Cardiac septum (tissue), 1 donor: ENCODE data around the gene KCNJ11. TPM values are rescaled to one million over a fixed set of nuclear protein-coding genes. Genes with fewer than 3 reads are reported as not detected.
"Not testable (repeated sequence)": the region's sequence is repeated elsewhere in the genome, so short reads cannot be mapped to it uniquely, and the experiment has no call there.

Experiments
- DNase-seq: peaks from one replicate; pipeline ENCODE4 v3.0.0-alpha.2; 2020; ENCODE audit warnings: low spot score
- intact Hi-C: fragments of 100-400 bp; cut with DNase I; formaldehyde crosslinking; loops from one replicate; pipeline ENCODE4 v1.14.0; 2022
- long read RNA-seq: library from polyadenylated mRNA; unstranded; transcript quantifications from one replicate; pipeline ENCODE4 v2.0.0, GENCODE V29; 2021
- total RNA-seq: library from RNA; stranded (reverse); fragmentation: NEBNext Ultra II Directional; extraction: Animal tissue kit (Norgen Biotek cat#: 25700); gene quantifications from one replicate; pipeline ENCODE4 v1.2.1, GENCODE V29; 2021
- donor health status: DM: no; HTN: no; CAD: no.

KCNJ11 gene
- 9.8 TPM for total RNA-seq
- long read RNA-seq, transcript KCNJ11-201 (1 exons, 2,801 nt) = major isoform, 12 of 12 reads
- long read RNA-seq, partial matches to known transcripts = 0 of 12 reads
- long read RNA-seq, other reads (novel, unspliced or antisense) = 0 of 12 reads

DNA sequence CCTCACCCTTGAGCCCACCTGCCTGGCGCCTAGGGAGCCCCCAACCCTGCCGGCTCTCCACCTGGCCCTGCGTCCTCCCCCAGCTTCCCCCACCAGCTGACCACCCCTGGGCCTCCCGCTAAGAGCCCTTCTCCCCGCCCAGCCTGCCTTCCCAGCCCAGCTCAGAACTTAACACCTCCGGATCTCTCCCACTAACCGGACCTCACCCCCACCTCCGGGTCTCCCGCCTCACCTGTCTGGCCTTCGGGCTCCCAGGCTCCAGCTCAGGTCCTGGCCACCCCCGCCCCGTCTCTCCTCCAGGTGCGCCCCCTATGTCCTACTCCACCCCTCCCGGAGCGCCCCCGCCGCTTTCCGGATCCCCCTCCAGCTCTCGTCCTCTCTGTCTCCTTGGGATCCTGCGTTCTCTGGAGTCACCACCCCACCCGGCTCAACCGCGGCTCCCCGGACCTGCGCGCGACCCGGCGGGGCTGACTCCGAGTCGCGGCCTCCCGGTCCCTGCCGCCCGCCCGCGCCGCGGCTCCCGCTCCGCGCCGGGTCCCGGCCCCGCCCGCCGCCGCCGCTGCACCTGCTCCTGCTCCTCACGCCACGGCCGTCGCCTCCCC is at the start of gene KCNJ11:
TSS of gene KCNJ11 (minus strand) at position 51 of the 602 bp plus-strand sequence. CDS start 568 bp downstream, outside the sequence.
- intact Hi-C loops = loop anchor here (5.0 kb wide), 1 partner anchor 139 kb away; no protein-coding TSS in a partner anchor
- no peak for DNase-seq

DNA sequence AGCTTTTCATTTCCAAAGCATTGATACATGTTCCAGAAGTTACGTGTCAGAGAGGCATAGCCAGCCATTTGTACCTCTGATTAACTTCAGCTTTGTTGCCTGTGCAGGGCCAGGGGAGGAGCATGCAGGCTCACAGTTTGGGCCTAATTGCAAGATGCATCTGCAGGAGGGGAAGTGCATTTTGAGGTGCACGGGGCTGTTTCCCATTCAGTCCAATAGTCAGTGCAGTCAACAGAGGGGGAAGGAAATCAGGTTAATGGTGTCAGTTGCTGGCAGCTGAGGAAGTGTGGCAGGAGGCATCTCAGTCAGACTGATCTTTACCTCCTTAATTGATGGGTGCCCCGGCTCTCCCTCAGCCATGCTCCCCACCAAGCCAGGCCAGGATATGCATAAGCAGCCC is 48.9 kb upstream of the KCNJ11 start:
- intact Hi-C loops = no loop called here
- no peak for DNase-seq

DNA sequence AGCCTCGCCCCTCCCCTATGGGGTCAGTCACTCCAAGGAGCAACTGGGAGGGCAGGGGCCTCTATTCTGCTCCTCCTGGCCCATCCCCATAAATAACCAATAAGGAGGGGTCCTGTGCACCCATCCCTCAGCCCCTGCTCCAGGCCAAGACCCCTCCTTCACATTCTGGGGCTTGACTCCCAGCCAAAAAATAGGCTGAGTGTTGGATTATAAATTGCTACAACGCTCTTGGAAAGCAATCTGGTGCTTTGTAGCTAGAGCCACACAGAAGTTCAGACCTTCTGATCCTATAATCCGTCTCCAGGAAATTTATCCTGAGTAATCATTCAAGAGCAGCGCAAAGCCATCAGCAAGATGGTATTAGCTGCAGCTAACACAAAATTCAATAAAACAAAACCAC is 45.6 kb upstream of the KCNJ11 start:
- intact Hi-C loops = no loop called here
- no peak for DNase-seq

DNA sequence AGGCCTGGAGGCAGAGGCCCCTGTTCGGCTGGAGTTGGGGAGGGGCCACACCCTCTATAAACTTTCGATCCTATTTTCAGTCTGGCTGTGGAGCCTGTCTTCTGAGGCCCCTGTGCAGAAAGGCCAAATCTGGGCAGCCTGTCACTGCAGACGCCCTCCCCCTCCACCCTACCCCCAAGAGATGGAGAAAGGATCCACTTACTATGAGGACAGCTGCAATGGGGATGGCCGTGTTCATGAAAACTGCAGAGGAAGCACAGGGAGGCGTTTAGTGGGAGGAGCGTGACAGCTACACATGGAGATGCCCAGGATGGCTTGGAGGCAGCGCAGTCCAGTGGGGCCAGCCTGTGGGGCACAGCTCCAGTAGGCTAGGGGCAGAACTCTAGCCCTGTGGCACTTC is 43.5 kb upstream of the KCNJ11 start:
- no peak for DNase-seq
- intact Hi-C loops = no loop called here

DNA sequence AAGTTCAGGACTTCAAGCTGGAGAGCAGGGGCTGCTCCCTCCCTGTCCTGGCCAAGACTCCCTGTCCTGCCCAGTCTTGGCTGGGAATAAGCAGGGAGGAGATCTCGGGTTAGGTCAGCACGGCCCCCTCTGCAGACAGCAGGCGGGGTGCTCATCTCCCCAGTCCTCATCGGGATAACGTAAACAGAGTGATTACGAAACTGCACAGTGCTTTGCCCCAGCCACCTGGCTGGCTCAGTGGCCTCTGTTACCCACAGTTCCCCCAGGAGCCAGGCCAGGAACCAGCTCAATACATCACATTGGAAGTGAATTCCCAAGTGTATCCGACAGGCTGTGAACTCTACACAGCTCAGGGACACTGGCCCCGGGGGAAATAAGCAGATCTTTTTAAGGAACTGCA is 42.7 kb upstream of the KCNJ11 start:
- intact Hi-C loops = no loop called here
- DNase-seq = no peak

DNA sequence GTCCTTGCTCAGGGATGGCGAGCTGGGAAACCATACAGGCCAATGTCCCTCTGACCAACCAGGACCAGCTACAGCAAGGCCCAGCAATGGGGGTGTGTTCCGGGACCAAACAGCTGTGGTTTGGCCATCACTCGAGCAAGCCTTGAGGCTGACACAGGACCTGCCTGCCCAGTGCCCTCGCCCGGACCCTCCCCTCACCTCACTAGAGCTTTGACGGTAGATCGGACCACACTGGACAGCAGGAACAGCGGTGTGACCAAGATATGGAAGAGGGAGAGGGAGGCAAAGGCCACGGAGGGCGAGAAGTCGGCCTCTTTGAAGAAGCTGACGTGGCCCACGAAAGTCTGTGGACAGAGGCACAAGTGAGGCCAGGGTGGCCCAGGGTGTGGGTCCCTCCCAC is 42.2 kb upstream of the KCNJ11 start:
- DNase-seq = no peak
- intact Hi-C loops = no loop called here

DNA sequence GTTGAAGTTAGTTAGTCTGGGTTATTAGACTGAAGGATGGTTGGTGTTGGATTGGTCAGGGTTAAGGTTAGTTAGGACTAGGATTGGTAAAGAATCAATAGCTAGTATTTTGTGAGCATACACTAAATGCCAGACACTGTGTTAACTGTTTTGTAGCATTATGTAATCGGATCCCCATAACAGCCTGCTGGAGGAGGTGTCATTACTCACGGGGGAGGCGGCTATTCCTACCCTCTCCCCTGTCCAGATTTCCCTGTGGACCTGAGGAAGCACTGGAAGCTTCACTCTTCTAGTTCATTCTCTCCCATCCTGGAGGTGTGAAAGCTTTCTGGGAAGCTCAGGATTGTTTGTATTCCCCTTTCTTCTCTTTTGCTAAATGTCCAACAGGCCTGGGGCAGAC is 40.5 kb upstream of the KCNJ11 start:
- intact Hi-C loops = no loop called here
- DNase-seq = no peak

DNA sequence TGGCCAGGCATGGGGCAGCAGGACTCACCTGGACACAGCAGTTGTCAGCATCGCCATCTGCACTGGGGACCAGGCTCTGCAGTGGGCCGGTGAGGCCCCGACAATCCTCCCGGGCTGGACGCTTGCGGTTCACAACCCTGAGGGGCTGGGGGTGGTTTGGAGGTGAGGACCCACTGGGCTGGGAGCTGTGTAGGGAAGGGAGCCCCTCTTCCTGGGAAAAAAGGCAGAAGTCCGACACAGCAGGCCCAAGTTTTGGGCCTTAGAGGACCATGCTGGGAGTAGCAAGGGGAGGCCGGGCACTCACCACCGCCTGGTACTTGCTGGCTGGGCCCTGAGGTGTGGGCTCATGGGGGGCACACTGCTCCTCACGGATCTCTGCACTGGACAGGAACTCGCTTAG is 39.8 kb upstream of the KCNJ11 start:
- DNase-seq = no peak
- intact Hi-C loops = no loop called here

DNA sequence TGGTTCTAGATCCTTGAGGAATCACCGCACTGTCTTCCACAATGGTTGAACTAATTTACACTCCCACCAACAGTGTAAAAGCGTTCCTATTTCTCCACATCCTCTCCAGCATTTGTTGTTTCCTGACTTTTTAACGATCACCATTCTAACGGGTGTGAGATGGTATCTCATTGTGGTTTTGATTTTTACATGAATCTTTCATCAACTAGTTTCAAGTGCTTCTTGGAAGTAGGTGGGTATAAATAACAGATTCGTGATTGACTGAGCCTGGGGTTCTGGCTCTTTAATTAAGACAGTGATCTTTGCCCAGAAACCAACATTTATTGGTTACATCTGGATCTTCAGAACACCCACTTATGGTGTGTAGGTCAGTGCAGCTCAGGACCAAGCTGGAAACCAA is 37.8 kb upstream of the KCNJ11 start:
- DNase-seq, intact Hi-C loops: not testable (repeated sequence)

DNA sequence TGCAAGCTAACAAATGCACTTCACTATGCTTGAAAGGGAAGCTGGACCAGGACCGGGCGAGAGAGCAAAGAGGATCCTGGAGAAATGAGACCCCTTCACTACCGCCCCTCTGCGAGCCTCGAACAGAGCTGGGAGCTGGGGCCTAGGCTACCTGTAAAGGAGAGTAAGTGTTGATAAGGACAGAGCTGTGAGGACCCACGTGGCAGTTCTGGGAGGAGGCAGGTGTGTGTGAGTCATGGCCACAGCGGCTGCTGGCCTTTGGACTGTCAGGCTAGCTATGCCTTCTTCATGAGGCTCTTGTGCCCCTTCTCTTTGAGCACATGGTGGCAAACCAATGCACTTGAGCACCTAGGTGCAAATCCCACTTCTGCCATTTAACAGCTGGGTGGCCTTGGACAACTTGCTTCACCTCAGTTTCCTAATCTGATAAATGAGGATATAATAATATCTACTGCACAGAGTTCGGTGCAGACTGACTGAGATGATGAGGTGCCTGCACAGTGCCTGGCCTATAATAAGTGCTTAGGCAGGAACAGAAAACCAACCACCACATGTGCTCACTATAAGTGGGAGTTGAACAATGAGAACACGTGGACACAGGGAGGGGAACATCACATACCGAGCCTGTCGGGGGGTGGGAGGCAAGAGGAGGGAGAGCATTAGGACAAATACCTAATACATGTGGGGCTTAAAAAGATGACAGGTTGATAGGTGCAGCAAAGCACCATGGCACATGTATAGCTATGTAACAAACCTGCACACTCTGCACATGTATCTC is 35.3 kb upstream of the KCNJ11 start:
- DNase-seq = no peak
- intact Hi-C loops = no loop called here

DNA sequence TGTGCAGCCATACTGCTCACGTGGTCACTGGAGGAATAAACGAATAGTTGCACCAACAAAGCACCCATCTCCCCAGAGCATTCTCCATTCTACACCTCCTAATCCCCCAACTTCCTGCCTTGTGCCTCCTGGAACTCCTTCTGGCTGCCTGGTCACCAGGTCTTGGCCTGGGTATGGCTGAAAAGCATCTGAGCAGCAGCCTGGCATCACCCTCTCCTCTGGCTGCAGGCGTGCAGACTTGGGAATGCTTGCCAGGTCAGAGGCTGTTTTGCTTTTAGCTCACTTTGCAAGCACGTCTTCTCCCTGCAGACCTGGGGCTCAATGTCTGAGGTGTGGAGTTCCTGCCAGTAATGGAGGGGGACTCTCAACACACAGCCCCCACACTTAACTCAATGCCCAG is 33.3 kb upstream of the KCNJ11 start:
- DNase-seq = no peak
- intact Hi-C loops = no loop called here

DNA sequence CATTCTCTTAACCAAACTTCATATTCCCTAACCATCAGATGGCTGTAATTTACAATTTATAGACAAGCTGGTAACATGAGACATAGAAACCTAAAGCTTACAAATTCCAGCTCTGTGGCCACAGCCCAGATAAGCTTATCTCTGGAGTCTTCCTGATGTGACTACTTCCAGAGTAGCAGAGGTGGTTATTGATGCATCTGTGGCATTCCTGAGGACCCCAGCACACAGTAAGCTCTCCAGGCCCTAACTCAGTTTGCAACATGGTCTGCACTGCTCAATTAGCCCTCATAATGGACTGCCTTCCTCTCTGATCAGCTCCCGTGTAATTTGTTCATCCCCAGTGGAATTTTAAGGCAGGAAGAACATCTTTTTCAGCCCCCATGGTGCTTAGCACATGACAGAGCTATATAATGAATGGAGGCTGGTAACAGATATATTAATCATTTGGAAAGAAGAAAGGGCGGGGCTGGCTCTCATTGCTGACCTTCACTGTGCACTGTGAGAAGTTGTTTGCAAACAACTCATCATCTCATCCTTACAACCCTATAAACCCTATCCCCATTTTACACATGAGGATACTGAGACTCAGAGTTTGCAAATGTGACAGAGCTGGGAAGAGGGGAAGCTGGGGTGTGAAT is 30.1 kb upstream of the KCNJ11 start:
- intact Hi-C loops = no loop called here
- no peak for DNase-seq

DNA sequence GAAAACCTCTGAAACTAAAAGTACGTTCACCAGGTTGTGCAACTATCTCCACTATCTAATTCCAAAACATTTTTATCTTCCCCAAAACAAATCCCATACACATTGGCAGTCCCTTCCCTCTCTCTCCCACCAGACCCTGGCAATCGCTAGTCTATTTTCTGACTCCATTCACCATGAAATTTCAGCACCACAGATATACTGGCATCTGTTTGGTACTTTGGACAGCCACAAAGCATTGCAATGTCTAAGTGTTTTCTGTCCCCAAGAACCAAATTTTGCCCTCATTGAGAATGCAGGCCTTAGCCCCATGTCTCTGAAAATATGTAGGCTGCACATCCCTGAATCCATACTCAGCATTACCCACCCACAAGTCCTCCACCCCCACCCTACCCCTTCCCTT is 28.0 kb upstream of the KCNJ11 start:
- intact Hi-C loops = no loop called here
- DNase-seq = no peak

DNA sequence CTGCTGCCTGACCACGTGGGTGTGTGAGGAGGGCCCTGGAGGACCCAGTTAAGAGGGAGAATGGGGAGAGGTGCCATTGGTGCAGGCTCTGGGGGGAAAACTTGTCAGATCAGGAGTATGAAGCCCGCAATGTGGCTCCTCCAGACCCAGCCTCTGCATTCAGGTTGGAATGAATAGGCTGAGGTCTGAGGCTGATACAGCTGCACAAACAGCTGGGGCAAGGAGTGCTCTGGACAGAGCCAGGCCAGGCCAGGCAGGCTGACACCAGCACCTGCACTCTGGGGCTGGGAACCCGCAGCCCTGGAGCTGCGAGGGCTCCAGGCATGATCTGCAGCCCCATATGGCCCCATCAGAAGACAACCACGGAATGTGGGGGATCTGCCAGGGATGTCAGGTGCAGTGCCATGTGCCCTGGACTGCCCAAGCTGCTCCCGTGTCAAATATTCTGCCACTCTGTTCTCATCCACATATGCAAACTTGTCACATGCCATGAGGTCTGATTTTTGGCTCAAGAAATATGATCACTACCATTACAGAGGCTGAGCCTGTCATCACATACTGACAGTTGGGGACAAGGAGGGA is 27.2 kb upstream of the KCNJ11 start:
- intact Hi-C loops = no loop called here

DNA sequence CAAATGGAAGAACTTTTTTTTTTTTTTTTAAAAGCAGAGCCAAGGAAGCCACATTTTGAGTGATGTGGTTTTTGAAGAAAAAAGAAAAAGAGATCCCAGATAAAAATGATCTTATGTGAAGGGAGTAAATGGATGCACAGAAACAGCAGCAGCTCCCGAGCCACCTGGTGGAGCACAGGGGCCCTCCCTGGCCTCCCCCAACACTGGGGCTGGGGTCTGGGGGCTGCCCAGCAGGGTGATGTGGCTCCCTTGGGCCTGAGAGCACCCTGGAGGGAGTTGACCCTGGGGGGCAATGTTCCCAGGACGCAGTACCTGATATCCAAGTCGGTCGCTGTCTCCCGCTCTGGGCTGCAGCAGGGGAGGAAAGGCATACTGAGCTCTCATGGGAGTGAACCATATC is 26.5 kb upstream of the KCNJ11 start:
- DNase-seq = no peak

More for the DNA sequence above, 27.2 kb upstream of the KCNJ11 start:
- no peak for DNase-seq

DNA sequence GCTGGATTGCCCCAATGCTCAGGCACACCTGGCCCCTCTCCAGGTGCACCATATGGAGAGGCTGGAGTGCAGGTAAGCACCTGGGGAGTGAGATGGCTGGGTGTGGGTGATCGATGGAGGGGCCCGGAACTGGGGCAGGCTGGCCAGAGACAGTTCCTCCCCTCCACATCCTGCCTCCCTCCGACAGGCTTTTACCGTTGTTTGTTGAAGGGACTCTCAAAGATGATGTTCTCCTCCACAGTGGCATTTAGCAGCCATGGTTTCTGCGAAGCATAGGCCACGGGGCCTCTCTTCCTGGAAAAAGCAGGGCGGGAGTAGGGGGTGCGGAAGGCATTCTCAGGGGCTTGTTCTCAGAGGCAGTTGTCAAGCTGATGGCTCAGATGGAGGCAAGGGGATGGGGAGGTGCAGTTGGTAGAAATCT is 25.9 kb upstream of the KCNJ11 start:
- no peak for DNase-seq
- intact Hi-C loops = no loop called here

More for the DNA sequence above, 26.5 kb upstream of the KCNJ11 start:
- intact Hi-C loops = no loop called here

DNA sequence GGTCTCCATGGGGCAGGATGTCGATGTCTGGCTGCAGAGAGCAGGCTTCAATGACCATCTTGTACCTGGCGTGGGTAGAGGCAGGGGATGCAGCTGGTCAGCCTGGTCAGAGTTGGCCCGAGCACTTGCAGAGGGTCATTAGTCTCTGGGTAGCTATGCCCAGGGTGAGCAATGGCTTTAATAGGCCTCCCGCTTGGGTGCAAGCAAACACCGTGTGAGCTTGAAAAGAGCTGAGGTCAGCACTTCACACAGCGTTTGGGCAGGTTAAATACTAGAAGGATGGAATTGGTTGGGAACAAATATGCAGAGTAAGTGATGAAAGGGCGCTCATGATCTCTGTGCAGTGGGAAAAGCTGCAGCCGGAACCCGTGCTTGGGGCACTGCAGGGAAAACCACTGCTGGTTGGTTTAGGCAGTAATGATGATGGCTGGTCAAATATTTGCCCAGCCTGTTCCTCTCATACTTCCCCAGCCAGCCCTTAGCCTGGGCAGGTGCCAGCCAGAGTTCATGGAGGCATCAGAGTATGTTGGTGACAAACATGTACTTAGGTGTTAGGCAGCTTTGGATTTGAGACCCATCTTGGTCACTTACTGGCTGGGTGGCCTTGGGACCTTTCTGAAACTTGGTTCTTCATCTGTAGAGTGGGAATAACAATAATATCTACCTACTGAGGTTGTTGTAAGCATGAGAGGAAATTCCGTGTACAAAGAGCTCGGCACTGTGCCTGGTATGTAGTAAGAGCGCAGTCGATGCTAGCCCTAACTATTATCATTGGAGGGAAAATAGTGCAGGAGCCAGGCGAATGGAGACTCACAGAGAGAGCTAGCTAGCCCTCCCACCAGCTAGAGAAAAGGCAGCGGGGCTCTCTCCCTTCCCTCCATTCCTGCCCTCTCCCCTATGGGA is 25.2 kb upstream of the KCNJ11 start:
- no peak for DNase-seq
- intact Hi-C loops = no loop called here

DNA sequence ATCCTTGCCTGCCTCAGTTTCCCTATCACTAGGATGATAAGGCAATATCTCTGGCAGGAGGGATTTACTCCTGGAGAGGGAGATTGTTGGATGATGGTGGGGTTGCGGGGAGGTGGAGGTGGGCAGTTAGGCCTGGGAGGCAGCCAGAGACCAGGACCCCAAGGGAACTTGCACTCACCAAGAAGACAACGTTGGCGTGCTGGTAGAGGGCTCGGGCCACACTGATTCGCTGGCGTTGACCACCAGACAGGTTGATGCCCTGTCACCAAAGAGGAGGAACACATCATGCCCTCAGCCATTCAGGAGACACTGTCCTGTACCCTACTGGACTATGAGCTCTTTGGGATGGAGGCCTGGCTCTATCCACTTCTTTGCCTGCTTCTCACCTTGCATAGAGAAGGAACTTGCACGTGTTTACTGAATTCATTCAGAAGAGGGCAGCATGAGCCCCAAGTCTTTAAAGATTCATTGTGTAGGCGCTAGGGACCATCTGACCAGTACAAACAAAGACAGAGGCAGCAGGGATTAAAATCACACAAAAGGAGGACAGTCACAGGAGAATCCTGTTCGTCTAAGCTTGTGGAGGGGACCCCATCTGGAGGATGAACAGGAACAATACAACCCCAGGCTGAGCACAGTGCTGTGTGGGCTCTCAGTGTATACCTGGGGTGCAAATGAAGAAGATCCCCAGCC is 24.2 kb upstream of the KCNJ11 start:
- DNase-seq = no peak
- intact Hi-C loops = no loop called here

DNA sequence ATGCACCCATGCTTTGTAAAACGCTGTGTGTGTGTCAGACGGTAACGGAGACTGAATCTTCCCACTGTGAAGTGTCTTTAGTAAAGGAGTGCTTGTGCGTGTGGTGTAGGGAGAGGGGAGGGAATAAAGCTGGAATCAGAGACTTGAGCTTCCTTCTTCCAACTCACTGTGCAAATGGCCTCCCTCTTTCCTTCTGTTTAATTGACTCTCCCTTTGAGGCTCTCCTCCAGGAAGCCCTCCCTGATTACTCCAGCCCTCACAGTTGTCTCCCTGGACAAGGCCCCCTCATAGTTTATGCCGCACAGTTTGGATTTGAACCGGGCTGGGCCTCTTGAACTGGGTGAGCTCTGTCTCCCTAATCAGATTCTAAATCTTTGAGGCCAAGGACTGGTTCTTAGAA is 23.0 kb upstream of the KCNJ11 start:
- intact Hi-C loops = no loop called here
- DNase-seq = no peak
